ENCODE data around the gene CHERP.

CHERP gene, protein sequence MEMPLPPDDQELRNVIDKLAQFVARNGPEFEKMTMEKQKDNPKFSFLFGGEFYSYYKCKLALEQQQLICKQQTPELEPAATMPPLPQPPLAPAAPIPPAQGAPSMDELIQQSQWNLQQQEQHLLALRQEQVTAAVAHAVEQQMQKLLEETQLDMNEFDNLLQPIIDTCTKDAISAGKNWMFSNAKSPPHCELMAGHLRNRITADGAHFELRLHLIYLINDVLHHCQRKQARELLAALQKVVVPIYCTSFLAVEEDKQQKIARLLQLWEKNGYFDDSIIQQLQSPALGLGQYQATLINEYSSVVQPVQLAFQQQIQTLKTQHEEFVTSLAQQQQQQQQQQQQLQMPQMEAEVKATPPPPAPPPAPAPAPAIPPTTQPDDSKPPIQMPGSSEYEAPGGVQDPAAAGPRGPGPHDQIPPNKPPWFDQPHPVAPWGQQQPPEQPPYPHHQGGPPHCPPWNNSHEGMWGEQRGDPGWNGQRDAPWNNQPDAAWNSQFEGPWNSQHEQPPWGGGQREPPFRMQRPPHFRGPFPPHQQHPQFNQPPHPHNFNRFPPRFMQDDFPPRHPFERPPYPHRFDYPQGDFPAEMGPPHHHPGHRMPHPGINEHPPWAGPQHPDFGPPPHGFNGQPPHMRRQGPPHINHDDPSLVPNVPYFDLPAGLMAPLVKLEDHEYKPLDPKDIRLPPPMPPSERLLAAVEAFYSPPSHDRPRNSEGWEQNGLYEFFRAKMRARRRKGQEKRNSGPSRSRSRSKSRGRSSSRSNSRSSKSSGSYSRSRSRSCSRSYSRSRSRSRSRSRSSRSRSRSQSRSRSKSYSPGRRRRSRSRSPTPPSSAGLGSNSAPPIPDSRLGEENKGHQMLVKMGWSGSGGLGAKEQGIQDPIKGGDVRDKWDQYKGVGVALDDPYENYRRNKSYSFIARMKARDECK

DNA sequence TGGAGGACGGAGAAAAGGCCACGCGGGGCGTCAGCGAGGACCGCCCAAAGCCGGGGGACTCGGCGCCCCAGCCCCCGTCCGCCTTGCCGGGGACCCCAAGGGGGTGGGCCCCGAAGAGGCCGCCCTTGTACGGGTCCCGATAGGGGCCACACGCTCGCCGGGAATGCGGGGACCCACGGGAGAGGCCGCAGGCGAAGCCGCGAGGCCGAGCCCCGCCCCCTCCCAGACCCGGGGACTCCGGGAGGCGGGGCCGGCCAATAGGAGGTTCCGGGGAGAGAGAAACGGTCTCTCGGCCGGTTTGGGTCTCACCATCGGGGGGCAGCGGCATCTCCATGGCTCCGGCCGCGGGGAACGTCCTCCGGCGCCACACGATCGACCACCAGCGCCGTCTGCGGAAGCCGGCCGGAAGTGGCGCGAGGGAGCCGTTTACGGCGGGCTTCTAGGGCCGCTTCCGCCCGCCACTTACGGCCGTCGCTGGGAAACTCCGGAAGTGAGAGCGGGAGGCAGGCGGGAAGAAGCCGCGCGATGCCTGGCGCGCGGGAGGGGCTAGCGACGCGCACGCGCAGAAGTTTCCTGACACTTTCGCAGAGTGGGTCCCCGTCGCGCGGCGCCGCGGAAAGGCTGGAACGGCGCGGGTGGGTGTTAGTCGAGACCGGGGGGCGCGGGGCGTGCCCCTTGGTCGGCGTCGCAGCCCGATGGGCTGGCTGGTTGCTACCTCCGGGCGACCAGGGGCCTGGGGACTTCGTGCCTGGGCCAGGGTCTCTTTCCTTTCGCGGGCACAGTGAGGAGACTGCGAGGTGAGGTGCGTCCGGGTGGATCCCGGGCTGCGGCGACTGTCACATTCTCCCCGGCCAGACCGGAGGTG lies at the start of gene CHERP:
Gene CHERP (minus strand): TSS at position 393 of the 865 bp plus-strand sequence. CDS start 59 bp downstream, at position 334.
- Histone ChIP-seq H3K4me1 (ENCODE audit: control insufficient read depth, insufficient read depth, low read length) (no peaks in the 10 kb centered on the region), H3K27me3 (ENCODE audit: control insufficient read depth, insufficient read depth, low read length) (no peaks in the 10 kb centered on the region), H3K4me3 (ENCODE audit: low read depth, low read length) (peak within 1 kb of the TSS; percentile 97), H3K9ac (ENCODE audit: low read depth, low read length) (peak within 1 kb of the TSS; percentile 94), H3K9me3 (ENCODE audit: control insufficient read depth, insufficient read depth, low read length) (no peaks in the 10 kb centered on the region), H3K36me3 (ENCODE audit: control insufficient read depth, insufficient read depth, low read length) (peaks cover 15% of the 10 kb centered on the region)

DNA sequence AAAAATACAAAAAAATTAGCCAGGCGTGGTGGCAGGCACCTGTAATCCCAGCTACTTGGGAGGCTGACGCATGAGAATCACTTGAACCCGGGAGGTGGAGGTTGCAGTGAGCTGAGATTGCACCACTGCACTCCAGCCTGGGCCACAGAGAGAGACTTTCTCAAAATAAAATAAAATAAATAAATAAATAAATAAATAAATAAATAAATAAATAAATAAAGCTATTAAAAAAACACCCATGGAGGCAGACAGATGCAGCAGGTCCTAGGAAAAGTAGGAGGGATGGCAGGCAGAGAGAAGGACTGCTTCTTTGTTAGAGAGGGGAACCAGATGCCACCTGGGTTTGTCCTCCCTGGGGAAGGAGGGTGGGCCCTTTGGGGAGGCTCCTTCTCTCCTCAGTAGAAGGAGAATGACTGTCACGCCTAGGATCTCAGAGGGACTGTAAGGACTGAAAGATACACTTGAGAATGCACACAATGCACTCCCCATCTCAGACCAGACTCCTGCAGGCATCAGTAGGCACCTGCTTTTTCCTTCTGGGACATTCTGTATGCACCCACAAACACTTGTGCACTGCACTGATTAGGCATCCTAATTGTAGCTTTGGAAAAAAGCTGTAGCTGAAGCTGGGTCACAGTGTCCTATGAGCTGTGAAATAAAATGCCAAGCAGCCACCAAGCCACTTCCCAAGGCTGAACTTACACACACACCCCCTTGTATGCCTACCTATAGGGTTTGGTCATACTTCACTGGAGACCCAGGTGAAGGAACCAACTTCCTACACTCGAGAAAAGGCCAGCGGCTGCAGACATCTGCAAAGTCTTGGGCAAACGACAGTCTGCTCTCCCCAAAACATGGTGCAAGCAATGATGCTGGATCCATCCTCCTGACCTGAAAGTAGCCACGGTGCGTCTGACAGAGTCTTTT lies 48.9 kb upstream of the CHERP start:
- Histone ChIP-seq H3K27me3 (ENCODE audit: control insufficient read depth, insufficient read depth, low read length) (no peaks in the 10 kb centered on the region), H3K9ac (ENCODE audit: low read depth, low read length) (no peak overlapping the region), H3K4me1 (ENCODE audit: control insufficient read depth, insufficient read depth, low read length) (peaks cover 27% of the 10 kb centered on the region)

DNA sequence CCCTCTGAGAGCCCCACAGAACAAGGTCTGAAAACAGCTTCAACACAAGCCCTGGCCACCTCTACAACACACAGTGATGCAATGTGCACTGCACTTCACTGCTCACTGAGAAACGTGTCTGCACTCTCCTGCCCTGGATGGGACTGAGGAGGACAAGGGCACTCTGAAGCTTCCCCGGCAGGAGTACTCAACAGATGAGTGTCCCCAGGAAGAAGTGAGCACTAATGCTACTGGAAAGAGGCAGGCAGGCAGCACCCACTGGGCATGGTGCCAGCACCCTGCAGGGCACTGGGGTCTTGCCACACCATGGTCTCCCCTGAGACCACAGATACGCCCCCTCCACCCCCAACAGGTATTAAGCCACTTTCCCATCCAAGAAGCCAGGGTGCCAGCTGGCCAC lies 47.7 kb upstream of the CHERP start:
- Histone ChIP-seq H3K27me3 (ENCODE audit: control insufficient read depth, insufficient read depth, low read length) (no peaks in the 10 kb centered on the region), H3K4me3 (ENCODE audit: low read depth, low read length) (no peak overlapping the region), H3K4me1 (ENCODE audit: control insufficient read depth, insufficient read depth, low read length) (peaks cover 32% of the 10 kb centered on the region), H3K36me3 (ENCODE audit: control insufficient read depth, insufficient read depth, low read length) (peaks cover 3% of the 10 kb centered on the region), H3K9me3 (ENCODE audit: control insufficient read depth, insufficient read depth, low read length) (no peaks in the 10 kb centered on the region), H3K9ac (ENCODE audit: low read depth, low read length) (no peak overlapping the region)

More for the DNA sequence above, 48.9 kb upstream of the CHERP start:
- Histone ChIP-seq H3K9me3 (ENCODE audit: control insufficient read depth, insufficient read depth, low read length) (no peaks in the 10 kb centered on the region), H3K4me3 (ENCODE audit: low read depth, low read length) (no peak overlapping the region), H3K36me3 (ENCODE audit: control insufficient read depth, insufficient read depth, low read length) (peaks cover 3% of the 10 kb centered on the region)

DNA sequence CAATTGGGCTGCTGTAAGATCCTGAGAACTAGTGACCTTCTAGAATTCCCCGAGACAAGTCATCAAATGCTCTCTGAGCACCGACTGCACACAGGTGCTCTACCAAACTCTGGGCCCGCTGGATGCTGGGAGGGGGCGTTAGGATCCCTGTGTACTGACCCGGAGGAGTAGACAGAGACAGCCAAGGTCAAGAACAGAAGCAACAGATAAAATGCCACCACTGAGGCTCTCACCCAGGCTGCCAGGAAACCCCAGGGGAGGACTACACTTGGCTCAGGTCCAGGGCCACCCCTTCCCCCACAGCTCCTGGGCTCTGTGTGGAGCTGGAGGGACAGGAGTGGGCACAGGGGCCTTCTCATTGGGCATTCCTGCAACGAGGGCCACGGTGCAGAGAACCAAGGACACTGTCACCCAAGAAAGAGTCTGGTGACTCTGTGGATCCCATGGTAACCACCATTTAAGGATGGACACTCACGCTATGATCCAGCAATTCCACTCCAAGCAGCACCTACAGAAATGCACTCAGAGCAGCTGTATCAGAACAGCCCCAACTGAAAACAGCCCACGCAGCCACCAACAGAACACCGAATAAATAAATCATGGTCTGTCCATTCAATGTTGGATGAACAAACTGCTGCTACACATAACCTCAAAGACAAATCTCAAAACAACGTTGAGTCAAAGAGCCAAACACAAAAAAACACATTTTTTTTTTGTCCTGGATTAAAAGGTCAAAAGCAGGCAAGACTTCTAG lies 46.8 kb upstream of the CHERP start:
- Histone ChIP-seq H3K9ac (ENCODE audit: low read depth, low read length) (no peak overlapping the region), H3K27me3 (ENCODE audit: control insufficient read depth, insufficient read depth, low read length) (no peaks in the 10 kb centered on the region), H3K4me1 (ENCODE audit: control insufficient read depth, insufficient read depth, low read length) (peaks cover 39% of the 10 kb centered on the region), H3K4me3 (ENCODE audit: low read depth, low read length) (no peak overlapping the region), H3K36me3 (ENCODE audit: control insufficient read depth, insufficient read depth, low read length) (peaks cover 3% of the 10 kb centered on the region), H3K9me3 (ENCODE audit: control insufficient read depth, insufficient read depth, low read length) (no peaks in the 10 kb centered on the region)

DNA sequence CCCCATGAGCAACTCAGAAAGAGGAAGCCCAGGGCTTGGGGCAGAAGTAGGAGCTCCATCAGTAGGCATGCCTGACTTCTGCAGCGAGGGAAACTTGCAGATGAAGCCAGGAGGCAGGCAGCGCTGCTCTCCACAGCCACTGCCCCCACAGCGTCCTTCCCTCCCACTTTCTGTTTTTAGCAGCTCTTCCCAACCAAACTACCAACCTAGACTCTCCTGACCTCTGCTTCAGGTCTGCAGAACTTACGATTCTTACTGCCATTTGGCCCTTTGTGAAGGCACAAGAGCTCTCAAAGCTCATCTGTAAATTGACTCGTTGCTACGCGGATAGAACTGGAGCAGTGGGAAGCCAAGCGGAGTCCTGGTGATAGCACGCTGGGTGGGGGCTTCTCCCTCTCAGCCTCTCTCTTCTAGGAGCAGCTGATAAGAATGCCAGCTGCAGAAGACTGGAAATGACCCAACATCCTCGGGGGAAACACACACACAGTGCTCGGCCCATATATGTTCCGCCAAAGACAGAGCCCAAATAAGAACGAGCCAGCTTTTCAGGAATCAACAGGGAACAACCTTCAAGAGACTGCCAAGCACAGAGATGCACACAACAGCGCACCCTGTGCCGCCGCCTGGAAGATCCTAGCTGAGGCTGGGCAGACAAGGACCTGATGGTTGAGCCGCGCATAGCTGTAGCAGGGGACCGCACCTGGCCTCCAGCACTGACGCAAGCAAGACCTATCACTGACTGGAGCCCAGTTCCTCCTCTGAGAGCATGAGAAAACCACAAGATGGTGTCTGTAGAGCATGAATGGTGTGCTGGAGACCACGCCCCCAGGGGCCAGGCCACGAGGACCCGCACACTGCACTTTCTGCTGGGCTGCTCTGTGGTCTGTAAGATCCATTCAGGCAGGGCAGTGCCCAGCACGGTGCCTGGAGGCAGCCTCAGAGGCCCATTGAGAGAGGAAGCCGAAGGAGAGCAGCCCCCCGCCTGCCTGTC lies 45.9 kb upstream of the CHERP start:
- Histone ChIP-seq H3K4me3 (ENCODE audit: low read depth, low read length) (no peak overlapping the region), H3K27me3 (ENCODE audit: control insufficient read depth, insufficient read depth, low read length) (no peaks in the 10 kb centered on the region), H3K36me3 (ENCODE audit: control insufficient read depth, insufficient read depth, low read length) (peaks cover 3% of the 10 kb centered on the region), H3K4me1 (ENCODE audit: control insufficient read depth, insufficient read depth, low read length) (peaks cover 44% of the 10 kb centered on the region), H3K9ac (ENCODE audit: low read depth, low read length) (no peak overlapping the region), H3K9me3 (ENCODE audit: control insufficient read depth, insufficient read depth, low read length) (no peaks in the 10 kb centered on the region)

DNA sequence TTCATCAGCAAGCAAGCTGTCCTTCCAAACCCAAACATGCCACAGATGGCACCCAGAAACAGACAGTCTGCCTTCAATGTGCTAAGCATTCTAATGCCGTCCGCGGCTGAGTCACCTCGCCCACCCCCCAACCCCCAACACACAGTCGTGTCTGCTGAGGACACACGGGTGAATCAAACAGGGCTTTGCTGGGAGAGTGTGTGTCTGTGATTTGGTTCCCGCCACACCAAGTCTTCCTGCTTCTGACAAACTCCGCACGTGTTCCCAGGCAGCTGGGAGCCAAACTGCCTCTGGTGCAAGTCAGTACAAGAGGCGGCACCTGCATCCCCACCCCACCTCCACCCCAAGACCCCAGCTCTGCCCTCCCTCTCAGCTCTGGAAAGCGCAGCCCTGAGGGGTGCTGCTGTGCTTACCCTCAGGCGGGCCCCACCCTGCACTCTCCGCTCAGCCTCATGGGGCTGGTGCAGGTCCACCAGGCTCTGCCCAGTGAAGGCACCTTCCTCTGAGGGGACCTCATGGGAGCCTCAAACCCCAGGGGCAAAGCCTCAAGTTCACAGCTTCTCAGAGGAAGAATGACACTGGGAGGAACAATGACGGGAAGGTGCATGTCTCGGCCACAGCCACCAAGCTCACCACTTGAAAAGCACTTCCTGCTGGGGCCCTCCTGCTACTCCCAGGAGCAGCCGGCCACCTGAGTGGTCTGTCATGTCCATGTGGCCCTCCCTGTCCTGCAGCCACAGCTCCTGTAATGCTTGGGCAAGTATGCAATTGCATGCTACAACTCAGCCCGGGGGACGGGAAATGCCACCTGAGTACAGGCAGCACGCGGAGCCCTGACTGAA lies 45.0 kb upstream of the CHERP start:
- no peak overlapping the region for H3K9ac ChIP-seq (ENCODE audit: low read depth, low read length)
- H3K4me1 ChIP-seq (ENCODE audit: control insufficient read depth, insufficient read depth, low read length) = peaks cover 43% of the 10 kb centered on the region
- H3K9me3 ChIP-seq (ENCODE audit: control insufficient read depth, insufficient read depth, low read length) = no peaks in the 10 kb centered on the region
- H3K27me3 ChIP-seq (ENCODE audit: control insufficient read depth, insufficient read depth, low read length) = no peaks in the 10 kb centered on the region
- H3K4me3 ChIP-seq (ENCODE audit: low read depth, low read length) = no peak overlapping the region
- H3K36me3 ChIP-seq (ENCODE audit: control insufficient read depth, insufficient read depth, low read length) = peaks cover 3% of the 10 kb centered on the region

DNA sequence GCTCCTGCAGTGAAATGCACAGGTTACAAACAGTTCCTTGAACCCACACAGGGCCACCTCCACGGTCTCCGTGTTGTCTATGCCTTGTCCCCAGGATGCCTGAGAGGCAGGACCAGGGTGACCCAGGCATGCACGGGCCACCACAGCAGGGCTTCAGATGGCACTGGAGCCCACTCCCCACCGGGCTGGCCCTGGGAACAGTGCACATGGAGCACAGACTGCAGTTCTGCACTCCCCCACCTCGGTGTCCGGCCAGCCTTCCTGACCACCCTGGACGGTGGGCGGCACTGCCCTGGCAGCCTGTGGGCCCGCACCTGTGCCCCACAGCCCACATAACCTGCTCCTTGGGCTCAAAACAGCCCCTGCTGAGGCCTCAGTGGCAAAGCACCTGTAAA lies 44.2 kb upstream of the CHERP start:
- Histone ChIP-seq H3K27me3 (ENCODE audit: control insufficient read depth, insufficient read depth, low read length) (no peaks in the 10 kb centered on the region), H3K9ac (ENCODE audit: low read depth, low read length) (no peak overlapping the region), H3K9me3 (ENCODE audit: control insufficient read depth, insufficient read depth, low read length) (no peaks in the 10 kb centered on the region), H3K4me1 (ENCODE audit: control insufficient read depth, insufficient read depth, low read length) (peaks cover 39% of the 10 kb centered on the region), H3K36me3 (ENCODE audit: control insufficient read depth, insufficient read depth, low read length) (peaks cover 3% of the 10 kb centered on the region), H3K4me3 (ENCODE audit: low read depth, low read length) (no peak overlapping the region)

DNA sequence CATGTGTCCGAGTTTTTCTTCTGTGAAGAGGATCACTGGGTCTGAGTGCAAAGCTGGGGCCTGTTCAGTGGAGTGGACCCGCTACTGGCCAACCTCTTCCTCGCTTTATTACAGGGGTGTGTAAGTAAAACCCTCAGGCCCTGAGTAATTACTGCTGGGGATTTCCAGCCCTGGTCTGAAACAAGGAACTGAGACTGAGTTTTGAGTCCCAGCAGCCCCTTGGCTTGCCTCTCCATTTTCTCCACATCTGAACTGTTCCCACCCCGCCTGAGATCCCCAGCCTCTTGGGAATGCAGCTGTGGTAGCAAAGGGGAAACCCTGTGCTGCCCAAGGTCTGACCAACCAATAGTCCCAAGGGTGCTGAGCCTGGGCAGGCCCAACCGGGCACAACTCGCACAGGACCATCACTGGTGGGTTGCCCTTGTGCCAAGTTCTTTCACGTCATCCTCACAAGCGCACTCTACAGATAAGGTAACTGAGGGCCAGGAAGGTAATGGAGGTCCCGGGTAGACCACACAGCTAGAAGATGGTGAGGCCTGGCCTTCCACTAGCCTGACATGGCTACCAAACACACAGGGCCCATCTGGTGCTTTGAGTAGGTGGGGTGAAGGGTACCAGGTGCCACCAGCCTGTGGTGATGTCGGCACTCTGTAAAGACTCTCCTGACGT lies 43.7 kb upstream of the CHERP start:
- H3K9me3 ChIP-seq (ENCODE audit: control insufficient read depth, insufficient read depth, low read length) = no peaks in the 10 kb centered on the region
- no peak overlapping the region for H3K9ac ChIP-seq (ENCODE audit: low read depth, low read length)
- H3K27me3 ChIP-seq (ENCODE audit: control insufficient read depth, insufficient read depth, low read length) = no peaks in the 10 kb centered on the region
- no peak overlapping the region for H3K4me3 ChIP-seq (ENCODE audit: low read depth, low read length)
- peaks cover 3% of the 10 kb centered on the region for H3K36me3 ChIP-seq (ENCODE audit: control insufficient read depth, insufficient read depth, low read length)
- peaks cover 37% of the 10 kb centered on the region for H3K4me1 ChIP-seq (ENCODE audit: control insufficient read depth, insufficient read depth, low read length)

All from iPS-15b (cell line).